Thymus (tissue), 11 donors: Measurements from ENCODE around the gene SMNDC1. TPM values are rescaled to one million over a fixed set of nuclear protein-coding genes. Genes with fewer than 3 reads are reported as not detected.

ENCODE experiments used
- DNase-seq, 9 donors: peaks; one replicate each; pipeline ENCODE4 v3.0.0-alpha.2; 2013; ENCODE audit warnings: low spot score in 9 of 9, low read depth in 6 of 9, missing footprints in 1 of 9
- H3K27ac ChIP-seq, 2 donors: one replicate each; pipeline ENCODE4 v1.5.1; 2013; ENCODE audit warnings: control low read depth in 1 of 2, low read depth in 1 of 2, low read length in 1 of 2, mild to moderate bottlenecking in 1 of 2, moderate library complexity in 1 of 2
- H3K27me3 ChIP-seq, 2 donors: one replicate each; pipeline ENCODE4 v1.5.1; 2013; ENCODE audit warnings: low read length in 1 of 2; ENCODE audit not compliant: control insufficient read depth in 2 of 2, insufficient read depth in 1 of 2
- H3K36me3 ChIP-seq, 2 donors: one replicate each; pipeline ENCODE4 v1.5.1; 2013; ENCODE audit warnings: low read length in 1 of 2, mild to moderate bottlenecking in 1 of 2, moderate library complexity in 1 of 2; ENCODE audit not compliant: control insufficient read depth in 2 of 2, insufficient read depth in 2 of 2
- H3K4me1 ChIP-seq, 2 donors: one replicate each; pipeline ENCODE4 v1.5.1; 2013; ENCODE audit warnings: low read length in 2 of 2; ENCODE audit not compliant: control insufficient read depth in 2 of 2, insufficient read depth in 2 of 2
- H3K4me3 ChIP-seq, 2 donors: one replicate each; pipeline ENCODE4 v1.5.1; 2013; ENCODE audit warnings: low read length in 2 of 2, control low read depth in 1 of 2, mild to moderate bottlenecking in 1 of 2
- H3K9me3 ChIP-seq, 2 donors: one replicate each; pipeline ENCODE4 v1.5.1; 2013; ENCODE audit warnings: low read length in 1 of 2, mild to moderate bottlenecking in 1 of 2; ENCODE audit not compliant: control insufficient read depth in 2 of 2, insufficient read depth in 1 of 2
- WGBS: extraction: QIAGEN DNeasy Blood & Tissue Kit; methylation state at CpG from one replicate; pipeline ENCODE4 v1.1.7; 2013; 5-methylcytosine and 5-hydroxymethylcytosine counted together
- polyA plus RNA-seq: library from polyadenylated mRNA; stranded (reverse); fragments of 200-250 nt; gene quantifications from one replicate; pipeline ENCODE4 v1.2.3, GENCODE V29; 2013
- total RNA-seq: library from RNA; stranded (reverse); fragments of 120-200 nt; gene quantifications from one replicate; pipeline ENCODE4 v1.2.4, GENCODE V29; 2013
- donor health status: healthy.

Gene SMNDC1
- total and polyA plus RNA-seq, 2 donors: 8.1 to 23.7 TPM

- H3K4me3 ChIP-seq: no peak overlapping the region
- H3K36me3 ChIP-seq: peaks cover 0 to 4% of the 10 kb centered on the region in 2 donors
- no peaks in the 10 kb centered on the region for H3K27me3 ChIP-seq
- no peak overlapping the region for H3K27ac ChIP-seq
- H3K9me3 ChIP-seq: no peaks in the 10 kb centered on the region
- H3K4me1 ChIP-seq: peaks cover 3 to 15% of the 10 kb centered on the region in 2 donors
- 39% methylated on average over 6 of the region's 6 CpGs for WGBS
- peak in 6 of 9 donors; percentile 45 to 79 (median 52) for DNase-seq
Observed at GRCh38 chr10:110279407-110279986, 25.2 kb downstream of the SMNDC1 start.

GRCh38 chr10:110278562-110279406, 25.9 kb downstream of the SMNDC1 start:
- Histone ChIP-seq H3K36me3 (peaks cover 0 to 2% of the 10 kb centered on the region in 2 donors), H3K9me3 (no peaks in the 10 kb centered on the region), H3K27ac (no peak overlapping the region), H3K4me1 (peaks cover 7 to 21% of the 10 kb centered on the region in 2 donors), H3K4me3 (no peak overlapping the region), H3K27me3 (no peaks in the 10 kb centered on the region)
- no peak for DNase-seq
- WGBS: 92% methylated on average over 7 of the region's 7 CpGs

- Histone ChIP-seq H3K9me3 (no peaks in the 10 kb centered on the region), H3K27me3 (no peaks in the 10 kb centered on the region), H3K4me1 (peaks cover 12 to 31% of the 10 kb centered on the region in 2 donors), H3K27ac (no peak overlapping the region), H3K36me3 (peaks cover 0 to 2% of the 10 kb centered on the region in 2 donors), H3K4me3 (no peak overlapping the region)
- WGBS: 97% methylated on average over 2 of the region's 2 CpGs
- DNase-seq: no peak
Observed at GRCh38 chr10:110277591-110277990, 27.1 kb downstream of the SMNDC1 start.

GRCh38 chr10:110276603-110277002, 28.1 kb downstream of the SMNDC1 start:
- Histone ChIP-seq H3K4me3 (no peak overlapping the region), H3K9me3 (no peaks in the 10 kb centered on the region), H3K27ac (no peak overlapping the region), H3K36me3 (peaks cover 0 to 2% of the 10 kb centered on the region in 2 donors), H3K27me3 (no peaks in the 10 kb centered on the region), H3K4me1 (peaks cover 12 to 31% of the 10 kb centered on the region in 2 donors)
- DNase-seq: no peak
- 98% methylated on average over 5 of the region's 5 CpGs for WGBS

GRCh38 chr10:110275128-110275729, 29.5 kb downstream of the SMNDC1 start:
- H3K27me3 ChIP-seq: no peaks in the 10 kb centered on the region
- H3K4me3 ChIP-seq: no peak overlapping the region
- no peaks in the 10 kb centered on the region for H3K36me3 ChIP-seq
- H3K4me1 ChIP-seq: peaks cover 12 to 31% of the 10 kb centered on the region in 2 donors
- 56% methylated on average over 2 of the region's 2 CpGs for WGBS
- H3K27ac ChIP-seq: peak overlapping the region; percentile 27 to 81
- H3K9me3 ChIP-seq: no peaks in the 10 kb centered on the region
- DNase-seq: peak in 6 of 9 donors; percentile 50 to 84 (median 62)

GRCh38 chr10:110274647-110275046, 30.1 kb downstream of the SMNDC1 start:
- H3K4me1 ChIP-seq: peaks cover 13 to 35% of the 10 kb centered on the region in 2 donors

GRCh38 chr10:110274072-110274627, 30.6 kb downstream of the SMNDC1 start:
- no peak overlapping the region for H3K4me3 ChIP-seq
- DNase-seq: peak in 2 of 9 donors; percentile 27 to 45
- H3K27me3 ChIP-seq: no peaks in the 10 kb centered on the region
- H3K27ac ChIP-seq: peak overlapping the region in 1 of 2 donors; percentile 81
- peaks cover 16 to 37% of the 10 kb centered on the region in 2 donors for H3K4me1 ChIP-seq
- H3K36me3 ChIP-seq: no peaks in the 10 kb centered on the region
- H3K9me3 ChIP-seq: no peaks in the 10 kb centered on the region

More at GRCh38 chr10:110274647-110275046, 30.1 kb downstream of the SMNDC1 start:
- DNase-seq: peak in 1 of 9 donors; percentile 16
- peak overlapping the region in 1 of 2 donors; percentile 81 for H3K27ac ChIP-seq
- H3K27me3 ChIP-seq: no peaks in the 10 kb centered on the region
- H3K9me3 ChIP-seq: no peaks in the 10 kb centered on the region
- no peak overlapping the region for H3K4me3 ChIP-seq
- 98% methylated on average over 6 of the region's 6 CpGs for WGBS
- H3K36me3 ChIP-seq: no peaks in the 10 kb centered on the region

GRCh38 chr10:110273474-110273873, 31.2 kb downstream of the SMNDC1 start:
- H3K4me1 ChIP-seq: peaks cover 16 to 35% of the 10 kb centered on the region in 2 donors
- peak in 5 of 9 donors; percentile 39 to 79 (median 54) for DNase-seq
- no peaks in the 10 kb centered on the region for H3K9me3 ChIP-seq
- H3K27me3 ChIP-seq: no peaks in the 10 kb centered on the region
- no peaks in the 10 kb centered on the region for H3K36me3 ChIP-seq
- WGBS: 57% methylated on average over 4 of the region's 4 CpGs
- no peak overlapping the region for H3K4me3 ChIP-seq
- peak overlapping the region in 1 of 2 donors; percentile 81 for H3K27ac ChIP-seq
